Colon (tissue), 2 donors: ENCODE measurements around the gene RSF1.
"Not testable (repeated sequence)": the region's sequence is repeated elsewhere in the genome, so short reads cannot be mapped to it uniquely, and the experiment has no call there.

ENCODE experiments used
- FAIRE-seq: peaks from 2 replicates; lab custom pipeline; 2012; peaks lifted over from hg19 to GRCh38; lab: Jason Lieb, UNC
- donor health status: control.
- donor health status: control.

The RSF1 gene

DNA sequence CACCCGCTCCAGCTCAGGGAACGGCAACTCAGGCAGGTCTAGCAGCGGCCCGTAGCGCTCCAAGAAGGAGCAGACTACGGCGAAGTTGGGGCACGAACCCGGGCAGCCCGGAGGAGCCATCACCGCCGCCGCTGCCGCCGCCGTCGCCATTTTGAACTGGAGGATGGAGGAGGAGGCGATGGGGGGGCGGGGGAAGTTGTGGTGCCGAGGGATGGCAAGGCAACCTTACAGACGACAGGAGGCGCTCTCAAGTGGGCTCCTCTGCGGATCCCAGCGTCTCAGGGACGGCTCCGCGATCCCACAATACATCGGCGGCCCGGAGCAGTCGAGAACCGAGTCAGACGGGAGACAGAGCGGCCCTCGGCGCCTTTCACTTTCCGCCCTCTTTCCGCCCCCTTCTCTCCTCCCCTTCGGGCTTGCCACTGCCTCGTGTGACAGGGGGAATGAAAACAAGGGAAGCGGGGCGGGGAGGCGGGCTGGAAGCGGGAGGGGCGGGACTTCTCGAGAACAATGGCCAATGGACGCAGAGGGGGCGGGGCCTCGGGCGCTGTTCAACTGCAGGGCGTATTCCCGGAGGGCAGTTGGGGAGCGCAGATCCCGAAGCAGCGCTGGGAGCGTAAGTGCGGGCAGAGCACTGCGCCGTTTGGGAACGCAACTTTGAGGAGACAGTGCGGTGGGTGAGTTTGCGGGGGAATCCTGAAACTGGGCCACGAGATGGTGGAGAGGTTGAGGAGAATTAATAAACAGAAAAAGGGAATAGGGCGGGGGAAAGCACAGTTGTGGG is at the start of gene RSF1, which contains the start of gene AAMDC:
Gene RSF1 (minus strand): TSS at position 158 of the 784 bp plus-strand sequence. CDS start 8 bp downstream, at position 150.
Gene AAMDC (plus strand): TSS at position 580 of the 784 bp plus-strand sequence. CDS start 21,353 bp downstream, outside the sequence.
- FAIRE-seq: no peak

GRCh38 chr11:77868744-77869143 is 48.2 kb upstream of the RSF1 start:
- FAIRE-seq: no peak

- no peak for FAIRE-seq
Measured at GRCh38 chr11:77866336-77866735, 45.8 kb upstream of the RSF1 start.

DNA sequence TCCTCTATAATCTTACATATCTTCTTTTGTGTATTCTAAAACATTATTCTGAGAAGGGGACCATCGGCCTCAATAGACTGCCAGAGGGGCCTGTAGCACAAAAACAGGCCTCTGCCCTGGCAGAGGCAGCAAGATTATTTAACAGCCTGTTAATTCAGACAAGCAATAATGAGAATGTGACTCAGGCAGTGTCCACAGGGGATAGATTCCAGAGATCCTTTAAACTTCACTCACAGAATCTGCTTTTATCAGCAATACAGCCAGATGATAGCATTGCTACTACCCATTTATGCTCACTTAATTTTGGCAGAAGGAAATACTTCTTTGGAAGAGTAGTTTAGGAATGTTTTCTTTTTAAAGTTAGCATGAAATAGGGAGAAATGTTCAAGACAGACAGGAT is 45.3 kb upstream of the RSF1 start:
- FAIRE-seq: no peak

- not testable (repeated sequence) for FAIRE-seq
Measured at GRCh38 chr11:77861444-77861843, 40.9 kb upstream of the RSF1 start.

- not testable (repeated sequence) for FAIRE-seq
Measured at GRCh38 chr11:77857906-77858457, 37.5 kb upstream of the RSF1 start.

DNA sequence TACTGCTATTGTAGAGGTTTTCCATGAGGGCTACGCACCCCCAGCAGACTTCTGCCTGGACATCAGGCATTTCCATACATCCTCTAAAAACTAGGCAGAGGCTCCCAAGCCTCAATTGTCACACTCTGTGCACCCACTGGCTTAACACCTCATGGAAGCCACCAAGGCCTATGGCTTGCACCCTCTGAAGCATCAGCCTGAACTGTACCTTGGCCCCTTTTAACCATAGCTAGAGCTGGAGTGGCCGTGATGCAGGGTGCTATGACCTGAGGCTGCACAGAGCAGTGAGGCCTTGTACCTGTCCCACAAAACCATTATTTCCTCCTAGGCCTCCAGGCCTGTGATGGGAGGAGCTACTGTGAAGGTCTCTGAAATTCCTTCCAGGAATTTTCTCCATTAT is 34.3 kb upstream of the RSF1 start:
- FAIRE-seq: no peak

DNA sequence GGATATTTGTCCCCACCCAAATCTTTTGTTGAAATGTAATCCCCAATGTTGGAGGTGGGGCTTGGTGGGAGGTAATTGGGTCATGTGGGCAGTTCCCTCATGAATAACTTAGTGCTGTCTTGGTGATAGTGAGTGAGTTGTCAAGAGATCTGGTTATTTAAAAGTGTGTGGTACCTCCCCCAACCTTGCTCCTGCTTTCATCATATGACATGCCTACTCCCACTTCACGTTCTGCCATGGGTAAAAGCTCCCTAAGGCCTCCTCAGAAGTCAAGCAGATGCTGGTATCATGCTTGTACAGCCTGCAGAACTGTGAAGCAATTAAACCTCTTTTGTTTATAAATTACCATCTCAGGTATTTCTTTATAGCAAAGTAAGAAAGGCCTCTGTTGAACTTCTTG is 31.0 kb upstream of the RSF1 start:
- FAIRE-seq: no peak

GRCh38 chr11:77843700-77844099 is 23.2 kb upstream of the RSF1 start:
- not testable (repeated sequence) for FAIRE-seq

- no peak for FAIRE-seq
Measured at GRCh38 chr11:77842441-77843121, 22.1 kb upstream of the RSF1 start.

GRCh38 chr11:77833302-77833701 is 12.8 kb upstream of the RSF1 start:
- no peak for FAIRE-seq

- no peak for FAIRE-seq
Measured at GRCh38 chr11:77828926-77829325, 8.4 kb upstream of the RSF1 start.

DNA sequence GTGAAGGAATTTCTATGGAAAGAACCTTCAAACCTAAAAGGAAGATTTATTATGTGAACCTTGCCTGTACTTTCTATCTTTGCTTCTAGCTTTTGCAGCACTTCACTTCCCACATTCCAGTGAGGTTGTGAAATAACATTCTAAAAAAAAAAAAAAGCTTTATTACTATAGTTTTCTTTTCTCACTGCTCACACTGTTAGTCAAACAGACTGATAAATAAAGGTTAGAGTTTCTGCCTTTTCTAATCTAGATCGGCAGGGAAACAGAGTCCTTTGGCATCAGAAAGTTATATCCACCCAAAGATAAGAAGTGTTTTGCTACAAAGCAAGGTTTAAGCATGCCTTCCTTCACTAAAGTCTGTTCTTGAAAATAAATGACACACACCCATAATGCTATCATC is 3.3 kb upstream of the RSF1 start:
- FAIRE-seq: no peak

GRCh38 chr11:77822126-77822525 is 1.6 kb upstream of the RSF1 start:
- FAIRE-seq: not testable (repeated sequence)

DNA sequence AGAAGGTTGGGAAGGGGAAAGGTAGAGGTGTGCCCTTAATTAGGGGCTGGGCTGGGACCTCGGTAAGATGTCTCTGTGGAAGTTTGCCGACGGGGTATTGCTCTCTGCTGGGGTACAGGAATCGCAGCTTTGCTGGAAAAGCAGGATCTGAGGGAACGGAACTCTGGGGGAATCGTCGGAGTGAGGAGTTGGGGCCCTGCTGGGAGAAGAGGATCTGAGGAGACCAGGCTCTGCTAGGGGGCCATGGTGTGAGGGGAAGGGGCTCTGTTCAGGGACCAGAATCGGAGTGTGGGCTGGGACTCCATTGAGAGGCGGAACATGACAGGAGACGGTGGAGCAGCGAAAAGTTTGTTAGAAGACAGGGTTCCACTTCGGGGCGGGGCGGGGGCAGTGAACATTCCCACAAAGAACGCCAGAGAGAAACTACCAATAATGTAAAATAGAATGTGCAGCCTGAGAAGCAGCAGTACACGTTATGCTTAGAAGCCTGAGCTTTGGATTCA is 878 bp upstream of the RSF1 start:
- FAIRE-seq: no peak

DNA sequence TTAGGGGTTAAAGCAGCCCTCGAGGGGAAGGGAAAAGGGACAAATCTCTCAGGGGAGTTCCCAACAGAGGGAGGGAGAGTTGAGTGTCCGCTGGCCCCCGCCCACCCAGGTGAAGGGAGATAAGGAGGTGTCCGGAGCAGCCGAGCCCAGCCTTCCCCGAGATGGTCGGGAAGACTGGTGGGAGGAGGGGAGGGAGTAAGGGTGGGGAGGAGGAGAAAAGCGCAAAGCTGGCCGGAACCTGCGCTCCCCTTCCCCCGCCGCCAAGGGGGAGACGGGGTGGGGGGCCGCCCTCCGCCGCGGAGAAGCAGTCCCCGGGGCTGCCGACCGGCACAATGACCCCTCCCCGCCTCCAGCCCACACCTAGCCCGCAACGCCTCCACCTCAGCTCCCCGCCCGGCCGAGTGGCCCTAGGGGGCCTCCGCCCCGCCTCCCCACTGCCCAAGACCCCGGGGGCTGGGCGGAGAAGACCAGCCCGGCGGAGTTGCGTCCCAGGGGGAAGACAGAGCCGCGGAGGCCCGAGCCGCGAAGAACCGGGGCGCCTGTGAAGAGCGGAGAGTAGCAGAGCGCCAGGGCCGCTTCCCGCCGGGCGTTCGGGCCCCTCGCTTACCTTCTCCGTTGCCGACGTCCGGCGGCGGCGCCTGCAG is 479 bp downstream of the RSF1 start:
- no peak for FAIRE-seq

- no peak for FAIRE-seq
Measured at GRCh38 chr11:77819411-77819920, 1.1 kb downstream of the RSF1 start.

DNA sequence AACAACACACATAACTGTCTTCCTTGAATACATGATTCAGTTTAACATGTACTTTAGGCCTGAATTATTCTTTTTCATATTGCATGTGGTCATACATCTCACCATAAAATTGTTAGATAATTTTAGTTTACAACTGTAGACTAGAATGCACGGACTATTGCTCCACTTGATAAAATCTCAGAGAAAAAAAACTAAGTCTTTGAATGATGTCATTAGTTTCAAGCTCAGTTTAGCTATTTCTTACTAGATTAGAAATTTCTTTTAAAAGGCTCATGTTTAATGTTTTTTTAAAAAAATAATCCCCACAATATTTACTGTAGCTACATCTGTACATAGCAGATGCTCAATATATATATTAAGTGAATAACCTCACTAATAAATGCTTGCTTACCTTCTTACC is 5.1 kb downstream of the RSF1 start:
- no peak for FAIRE-seq

DNA sequence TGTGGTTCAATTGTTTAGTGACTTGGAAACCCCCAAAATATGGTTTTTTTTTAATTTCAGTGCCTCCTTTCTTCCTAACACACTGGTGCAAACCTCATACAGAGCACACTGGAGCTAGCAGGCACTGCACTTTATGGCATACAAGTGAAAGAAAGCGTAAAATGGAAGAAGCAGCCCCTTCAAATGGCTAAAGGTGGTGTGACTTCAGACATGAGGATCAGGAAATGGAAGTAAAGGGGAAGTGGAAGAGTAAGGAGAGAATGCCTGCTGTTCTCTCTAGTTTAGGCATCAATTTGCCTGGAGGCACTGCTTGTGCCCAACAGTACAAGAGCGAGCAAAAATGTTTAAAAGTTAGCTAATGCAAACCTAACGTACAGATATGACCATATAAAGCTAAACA is 5.7 kb downstream of the RSF1 start:
- no peak for FAIRE-seq

GRCh38 chr11:77813256-77813655 is 7.3 kb downstream of the RSF1 start:
- no peak for FAIRE-seq

- no peak for FAIRE-seq
Measured at GRCh38 chr11:77806993-77807392, 13.5 kb downstream of the RSF1 start.

- no peak for FAIRE-seq
Measured at GRCh38 chr11:77806415-77806814, 14.1 kb downstream of the RSF1 start.
